Psoas muscle (tissue), 8 donors: ENCODE results near the gene GTF2E1. TPM values are rescaled to one million over a fixed set of nuclear protein-coding genes. Genes with fewer than 3 reads are reported as not detected.

Source experiments
- ATAC-seq, 4 donors: fragments of 200-7000 bp; cut with Tn5 transposase; one replicate each; pipeline ENCODE4 v1.9.1; 2020; ENCODE audit warnings: moderate library complexity in 3 of 4, mild to moderate bottlenecking in 2 of 4
- DNase-seq, 2 donors: peaks; one replicate each; pipeline ENCODE4 v3.0.0-alpha.2; 2020
- H3K27ac ChIP-seq: fragments of 200-600 bp; one replicate; pipeline ENCODE4 v1.8.0; 2022
- H3K27me3 ChIP-seq, 3 donors: fragments of 200-600 bp in 1 of 3; one replicate each; pipeline versions ENCODE4 v1.6.1 to v1.8.0; 2013 to 2022; ENCODE audit warnings: low read length in 2 of 3, mild to moderate bottlenecking in 2 of 3, moderate library complexity in 1 of 3; ENCODE audit not compliant: insufficient read depth in 3 of 3
- H3K36me3 ChIP-seq, 2 donors: fragments of 200-600 bp in 1 of 2; one replicate each; pipeline versions ENCODE4 v1.6.1 to v1.8.0; 2013 to 2022; ENCODE audit warnings: low read depth in 1 of 2, mild to moderate bottlenecking in 1 of 2, moderate library complexity in 1 of 2; ENCODE audit not compliant: insufficient read depth in 1 of 2
- H3K4me1 ChIP-seq: fragments of 200-600 bp; one replicate; pipeline ENCODE4 v1.8.0; 2022
- H3K4me3 ChIP-seq: fragments of 200-600 bp; one replicate; pipeline ENCODE4 v1.8.0; 2022; ENCODE audit warnings: mild to moderate bottlenecking
- H3K9me3 ChIP-seq: fragments of 200-600 bp; one replicate; pipeline ENCODE4 v1.8.0; 2022
- WGBS, 3 donors: extraction: QIAGEN DNeasy Blood & Tissue Kit; methylation state at CpG; one replicate each; pipeline versions ENCODE4 v1.1.6 to v1.1.7; 2013; 5-methylcytosine and 5-hydroxymethylcytosine counted together
- intact Hi-C, 2 donors: fragments of 100-400 bp; cut with DNase I; formaldehyde crosslinking; loops; one replicate each; pipeline versions ENCODE4 v1.11.0 to v1.14.2; 2022
- polyA plus RNA-seq, 3 donors: library from polyadenylated mRNA; stranded (reverse); fragments of 200-250 nt; gene quantifications; one replicate each; pipeline ENCODE4 v1.2.3, GENCODE V29; 2013
- total RNA-seq, 4 donors: library from RNA; stranded (reverse); fragmentation: NEBNext Ultra II Directional in 2 of 4; extraction: Animal tissue kit (Norgen Biotek cat#: 25700) in 2 of 4; gene quantifications; one replicate each; pipeline versions ENCODE4 v1.2.1 to v1.2.4, GENCODE V29; 2021 to 2023
- TF ChIP-seq, protein P1 (sequence below): fragments of 200-600 bp; IDR thresholded peaks from one replicate; pipeline ENCODE4 v1.8.0; 2022; ENCODE audit warnings: antibody characterized with exemption
- donor health status: healthy with polysubstance abuse.
- donor health status: DM: no; HTN: no; CAD: no; lungs with moderate emphysema.
- donor health status: Bipolar disorder and iron deficiency.
- donor health status: healthy.
- donor health status: DM: yes; HTN: yes; CAD: no.
- donor health status: DM: no; HTN: no; CAD: no.
- donor health status: DM: no; HTN: no; CAD: no.
- donor health status: DM: yes; HTN: yes; CAD: no.

Gene GTF2E1
- total and polyA plus RNA-seq, 7 donors: 5.0 to 19.8 (median 12.5) TPM

DNA sequence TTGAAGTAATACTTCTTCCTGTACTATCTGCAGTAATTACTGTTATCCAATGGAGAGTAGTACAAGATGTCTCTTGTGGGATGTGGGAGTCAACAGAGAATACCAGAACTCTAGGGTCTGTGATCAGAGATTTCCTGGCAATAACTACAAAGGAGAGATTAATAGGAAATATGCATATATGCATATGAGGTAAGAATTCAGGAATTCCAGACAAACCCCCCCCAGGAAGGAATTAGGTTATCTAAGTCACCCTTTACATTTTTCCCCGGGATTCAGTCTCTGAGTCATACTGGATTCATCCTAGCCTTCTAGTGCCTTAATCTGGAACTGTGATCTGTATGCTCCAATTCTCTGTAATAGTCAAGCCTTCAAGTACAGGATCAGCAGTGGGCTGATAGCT lies 49.4 kb downstream of the GTF2E1 start:
- intact Hi-C loops: loop anchor here in 1 of 2 donors (10.0 kb wide), 1 partner anchor 377 kb away; no protein-coding TSS in a partner anchor
- 59 to 69% (median 65%) methylated on average over 1 of the region's 1 CpG for WGBS, 3 donors

DNA sequence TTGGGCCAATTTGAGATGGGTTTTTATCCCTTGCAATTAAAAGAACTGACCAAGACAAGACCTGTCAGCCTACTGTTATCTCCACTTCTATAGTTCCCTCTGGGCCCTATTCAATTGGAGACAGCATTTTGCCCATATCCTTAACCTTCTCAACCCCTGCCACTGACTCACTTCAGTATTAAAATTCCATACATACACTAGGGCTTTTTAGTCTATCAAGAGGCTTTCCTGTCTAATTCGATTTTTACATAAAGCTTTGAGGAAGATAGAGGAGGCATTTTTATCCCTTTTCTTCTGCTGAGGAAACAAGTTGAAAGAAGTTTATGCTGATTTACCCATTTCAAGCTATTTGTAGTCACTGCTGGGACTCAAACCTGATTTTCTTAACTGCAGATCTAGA lies 51.1 kb downstream of the GTF2E1 start:
- ATAC-seq (no peak), DNase-seq (no peak)
- TF ChIP-seq, protein P1, sequence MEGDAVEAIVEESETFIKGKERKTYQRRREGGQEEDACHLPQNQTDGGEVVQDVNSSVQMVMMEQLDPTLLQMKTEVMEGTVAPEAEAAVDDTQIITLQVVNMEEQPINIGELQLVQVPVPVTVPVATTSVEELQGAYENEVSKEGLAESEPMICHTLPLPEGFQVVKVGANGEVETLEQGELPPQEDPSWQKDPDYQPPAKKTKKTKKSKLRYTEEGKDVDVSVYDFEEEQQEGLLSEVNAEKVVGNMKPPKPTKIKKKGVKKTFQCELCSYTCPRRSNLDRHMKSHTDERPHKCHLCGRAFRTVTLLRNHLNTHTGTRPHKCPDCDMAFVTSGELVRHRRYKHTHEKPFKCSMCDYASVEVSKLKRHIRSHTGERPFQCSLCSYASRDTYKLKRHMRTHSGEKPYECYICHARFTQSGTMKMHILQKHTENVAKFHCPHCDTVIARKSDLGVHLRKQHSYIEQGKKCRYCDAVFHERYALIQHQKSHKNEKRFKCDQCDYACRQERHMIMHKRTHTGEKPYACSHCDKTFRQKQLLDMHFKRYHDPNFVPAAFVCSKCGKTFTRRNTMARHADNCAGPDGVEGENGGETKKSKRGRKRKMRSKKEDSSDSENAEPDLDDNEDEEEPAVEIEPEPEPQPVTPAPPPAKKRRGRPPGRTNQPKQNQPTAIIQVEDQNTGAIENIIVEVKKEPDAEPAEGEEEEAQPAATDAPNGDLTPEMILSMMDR: no peak
- no peak overlapping the region for H3K4me3 ChIP-seq
- intact Hi-C loops: loop anchor here in 1 of 2 donors (10.0 kb wide), 1 partner anchor 379 kb away; no protein-coding TSS in a partner anchor
- H3K27ac ChIP-seq: no peak overlapping the region
- H3K4me1 ChIP-seq: no peaks in the 10 kb centered on the region
- 77 to 79% (median 78%) methylated on average over 1 of the region's 1 CpG for WGBS, 3 donors
- no peaks in the 10 kb centered on the region for H3K9me3 ChIP-seq
- H3K36me3 ChIP-seq: no peaks in the 10 kb centered on the region
- H3K27me3 ChIP-seq: no peaks in the 10 kb centered on the region

More for the DNA sequence above, 49.4 kb downstream of the GTF2E1 start:
- TF ChIP-seq, protein P1: no peak
- no peaks in the 10 kb centered on the region for H3K9me3 ChIP-seq
- no peaks in the 10 kb centered on the region for H3K36me3 ChIP-seq
- no peak overlapping the region for H3K4me3 ChIP-seq
- ATAC-seq: no peak
- DNase-seq: no peak
- no peak overlapping the region for H3K27ac ChIP-seq
- no peaks in the 10 kb centered on the region for H3K27me3 ChIP-seq
- no peaks in the 10 kb centered on the region for H3K4me1 ChIP-seq

DNA sequence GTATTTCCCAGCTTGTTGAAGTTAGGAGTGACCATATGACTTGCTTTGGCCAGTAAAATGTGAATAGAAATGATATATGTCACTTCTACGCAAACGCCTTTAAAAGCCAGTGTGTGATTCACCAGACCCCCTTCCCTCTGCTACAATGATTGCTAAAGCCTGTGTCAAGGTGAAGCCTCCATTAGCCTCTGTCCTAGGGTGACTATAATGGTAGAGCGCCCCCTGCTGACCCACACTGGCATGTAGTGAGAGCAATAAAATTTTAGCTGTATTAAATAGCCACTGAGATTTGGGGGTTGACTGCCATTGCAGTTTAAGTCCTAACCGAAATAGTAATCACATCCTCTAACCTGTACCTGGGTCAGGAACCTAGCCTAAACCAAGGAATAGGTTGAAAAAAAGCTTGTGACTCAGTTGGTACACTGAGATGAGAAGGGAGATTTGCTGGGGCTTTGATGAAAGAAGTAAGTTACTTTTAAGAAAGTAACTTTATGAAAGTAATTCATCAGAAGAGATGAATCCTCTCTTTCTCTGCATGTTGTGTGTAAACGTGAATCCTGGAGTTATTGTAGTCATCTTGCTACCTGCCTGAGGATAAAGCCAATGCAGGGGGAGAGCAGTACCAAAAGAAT lies 52.6 kb downstream of the GTF2E1 start:
- 41 to 51% (median 43%) methylated on average over 5 of the region's 5 CpGs for WGBS, 3 donors
- TF ChIP-seq, protein P1: peak; percentile 69
- H3K27ac ChIP-seq: no peak overlapping the region
- intact Hi-C loops: loop anchor here (2.0 to 10.0 kb wide), 3 partner anchors 232 to 380 kb away; no protein-coding TSS in a partner anchor
- peak; percentile 77 to 96 (median 93) for ATAC-seq
- no peaks in the 10 kb centered on the region for H3K27me3 ChIP-seq
- no peak overlapping the region for H3K4me3 ChIP-seq
- no peaks in the 10 kb centered on the region for H3K36me3 ChIP-seq
- no peaks in the 10 kb centered on the region for H3K9me3 ChIP-seq
- peak; percentile 74 to 82 for DNase-seq
- no peaks in the 10 kb centered on the region for H3K4me1 ChIP-seq

DNA sequence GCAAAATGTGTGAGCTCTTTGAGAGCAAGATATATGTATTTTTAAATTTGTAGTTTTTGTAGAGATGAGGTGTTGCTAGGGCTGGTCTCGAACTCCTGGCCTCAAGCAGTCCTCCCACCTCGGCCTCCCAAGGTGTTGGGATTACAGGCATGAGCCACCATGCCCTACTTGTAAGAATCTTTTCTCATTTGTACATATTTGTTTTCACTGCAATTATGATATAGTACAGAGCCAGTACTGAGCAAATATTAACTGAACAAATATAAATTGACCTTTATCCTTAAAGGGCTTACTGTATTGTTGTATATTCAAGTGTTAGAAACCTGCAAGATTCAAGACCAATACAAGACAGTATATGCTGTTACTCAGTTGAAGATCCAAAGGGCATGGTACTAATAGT lies 53.4 kb downstream of the GTF2E1 start:
- no peak overlapping the region for H3K4me3 ChIP-seq
- H3K27me3 ChIP-seq: no peaks in the 10 kb centered on the region
- TF ChIP-seq, protein P1: no peak
- no peak overlapping the region for H3K27ac ChIP-seq
- H3K36me3 ChIP-seq: no peaks in the 10 kb centered on the region
- no peak for DNase-seq
- WGBS, 3 donors: 77 to 89% (median 84%) methylated on average over 2 of the region's 2 CpGs
- intact Hi-C loops: loop anchor here (2.0 to 10.0 kb wide), 3 partner anchors 233 to 381 kb away; no protein-coding TSS in a partner anchor
- no peak for ATAC-seq
- H3K4me1 ChIP-seq: no peaks in the 10 kb centered on the region
- H3K9me3 ChIP-seq: no peaks in the 10 kb centered on the region
